Epithelial cell of alveolus of lung (primary cell): ENCODE measurements around the gene GARNL3. TPM values are rescaled to one million over a fixed set of nuclear protein-coding genes. Genes with fewer than 3 reads are reported as not detected.

Experiments
- total RNA-seq: library from RNA; depleted of rRNA; stranded (reverse); fragments of >200 nt; gene quantifications from 2 replicates; pipeline ENCODE4 v1.2.1, GENCODE V29; 2015

The GARNL3 gene
- total RNA-seq, result 0.39 and 0.96 TPM in 2 replicates

DNA sequence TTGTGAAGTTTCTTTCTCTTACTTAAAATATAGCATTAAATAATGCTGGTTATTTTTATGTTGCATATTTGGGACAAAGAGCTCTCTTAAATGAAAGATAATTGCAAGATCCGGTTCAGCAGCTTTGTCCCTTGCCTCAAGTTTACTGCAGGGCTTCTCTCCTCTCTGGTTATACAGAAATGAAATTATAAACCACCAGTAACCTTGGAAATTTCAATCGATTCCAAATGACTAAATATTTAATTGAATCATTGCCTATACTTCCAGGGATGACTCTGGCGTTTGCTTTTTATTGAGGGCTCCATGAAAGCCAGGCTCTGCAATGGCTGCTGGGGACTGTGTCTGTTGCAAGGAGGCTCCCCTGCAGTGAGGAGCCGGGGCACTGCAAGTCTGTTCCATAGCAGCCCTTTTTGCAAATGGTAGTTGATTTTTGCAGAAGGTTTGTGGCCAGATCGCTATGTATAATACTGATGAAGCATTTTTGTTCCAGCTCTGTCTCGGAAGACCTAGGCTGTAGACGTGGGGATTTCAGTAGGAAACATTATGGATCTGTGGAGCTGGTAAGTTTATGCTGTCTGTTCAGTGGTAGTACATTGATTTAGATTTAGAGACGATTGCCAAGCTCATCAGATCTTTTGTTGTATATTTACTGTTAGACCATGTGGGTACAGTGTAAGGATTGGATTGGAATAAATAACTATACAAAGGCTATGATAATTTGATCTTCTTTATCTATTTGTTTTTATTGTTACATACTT, at the start of gene GARNL3:
GARNL3 (plus strand) TSS at position 313 of the 758 bp plus-strand sequence; CDS start at position 417, 104 bp downstream.

DNA sequence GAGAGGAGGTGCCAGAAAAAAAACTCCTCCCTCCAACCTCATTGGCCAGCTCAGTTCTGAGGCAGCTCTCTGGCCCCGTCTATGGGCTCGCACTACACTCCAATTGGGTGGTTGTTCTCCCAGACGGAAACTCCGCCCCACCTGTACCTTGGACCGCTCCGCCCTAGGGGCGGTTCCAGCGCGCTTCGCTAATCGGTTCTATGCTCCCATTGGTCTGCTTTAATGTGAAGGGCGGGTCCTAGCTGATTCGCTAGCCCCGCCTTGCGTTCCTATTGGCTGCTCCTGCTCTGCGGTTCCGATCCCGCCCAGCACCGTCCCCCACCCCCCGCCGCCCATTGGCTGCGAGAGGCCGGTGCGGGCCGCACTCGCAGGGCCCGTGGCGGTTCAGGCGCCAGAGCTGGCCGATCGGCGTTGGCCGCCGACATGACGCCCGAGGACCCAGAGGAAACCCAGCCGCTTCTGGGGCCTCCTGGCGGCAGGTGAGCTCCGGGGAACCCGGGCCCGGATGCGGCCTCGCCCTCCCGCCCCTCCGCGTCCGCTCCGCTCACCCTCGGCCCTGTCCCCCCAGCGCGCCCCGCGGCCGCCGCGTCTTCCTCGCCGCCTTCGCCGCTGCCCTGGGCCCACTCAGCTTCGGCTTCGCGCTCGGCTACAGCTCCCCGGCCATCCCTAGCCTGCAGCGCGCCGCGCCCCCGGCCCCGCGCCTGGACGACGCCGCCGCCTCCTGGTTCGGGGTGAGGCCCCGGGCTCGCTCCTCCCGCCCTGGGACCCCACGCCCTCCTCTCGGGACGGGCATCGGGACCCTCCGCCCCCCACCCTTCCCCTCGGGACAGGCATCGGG, 132.5 kb downstream of the GARNL3 start, which contains the start of gene SLC2A8:
SLC2A8 (plus strand) TSS at position 362 of the 838 bp plus-strand sequence; CDS start at position 424, 62 bp downstream.

GRCh38 chr9:127423934-127424675, 159.5 kb downstream of the GARNL3 start, which contains the start of gene ZNF79:
ZNF79 (plus strand) TSS chr9:127424382; CDS start chr9:127424788, 406 bp downstream.

Other genes starting within 250 kb of the GARNL3 start
- 10.1 and 50.2 TPM in 2 replicates for gene ANGPTL2, start 142.1 kb upstream of the GARNL3 start, total RNA-seq
- 6.5 and 16.0 TPM in 2 replicates for gene SLC2A8, start 132.4 kb downstream of the GARNL3 start, total RNA-seq
- 5.9 and 6.6 TPM in 2 replicates for gene ZNF79, start 159.6 kb downstream of the GARNL3 start, total RNA-seq
- gene RPL12, start 186.6 kb downstream of the GARNL3 start, total RNA-seq, result 3,154 and 4,961 TPM in 2 replicates
- gene LRSAM1, start 186.7 kb downstream of the GARNL3 start, total RNA-seq, result 7.3 and 17.6 TPM in 2 replicates